SH-SY5Y (cell line): Measurements from ENCODE around the gene UVRAG.

Source experiments
- GATA2 ChIP-seq: IDR thresholded peaks from 2 replicates; pipeline ENCODE4 v1.6.1; 2011; ENCODE audit warnings: mild to moderate bottlenecking, low read depth, low read length
- GATA3 ChIP-seq: IDR thresholded peaks from 2 replicates; pipeline ENCODE4 v1.6.1; 2011; ENCODE audit warnings: low read depth, mild to moderate bottlenecking, low read length, moderate library complexity

The UVRAG gene

DNA sequence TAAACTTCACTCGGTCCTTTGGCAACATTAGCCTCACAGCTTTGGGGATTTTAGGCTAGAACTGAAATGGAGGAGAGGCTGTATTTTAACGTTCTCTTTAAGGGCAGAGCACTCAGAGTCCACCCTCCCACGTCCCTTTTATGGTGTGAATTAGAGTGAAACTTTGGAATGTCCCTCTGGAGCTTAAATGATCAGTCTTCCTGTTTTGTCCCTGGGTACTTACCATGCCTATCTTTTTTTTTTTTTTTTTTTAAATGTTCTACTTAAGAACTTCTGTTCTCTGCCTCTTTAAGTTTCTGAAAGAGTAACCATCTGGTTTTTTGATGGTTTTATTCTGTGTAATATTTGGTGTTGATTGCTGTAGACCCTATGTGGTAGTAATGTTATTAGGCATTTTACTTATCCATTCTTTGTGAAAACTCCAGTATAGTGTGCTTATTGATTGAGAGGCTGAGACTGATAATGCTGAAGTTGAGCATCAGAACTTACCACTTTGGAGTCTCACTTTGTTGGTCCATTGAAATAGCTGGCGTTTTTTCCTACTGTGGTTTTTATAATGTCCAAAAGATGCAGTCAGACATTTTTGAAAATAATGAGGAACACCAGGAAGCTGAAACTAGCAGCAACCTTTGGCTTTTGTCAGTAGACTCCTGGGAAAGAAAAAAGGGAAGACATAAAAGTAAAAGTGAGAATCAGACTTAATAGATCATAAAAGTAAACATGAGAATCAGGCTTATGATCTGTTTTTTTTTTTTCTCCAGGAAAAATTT lies 11.6 kb downstream of the UVRAG start:
- TF ChIP-seq GATA2 = no peak
- TF ChIP-seq GATA3 = no peak

DNA sequence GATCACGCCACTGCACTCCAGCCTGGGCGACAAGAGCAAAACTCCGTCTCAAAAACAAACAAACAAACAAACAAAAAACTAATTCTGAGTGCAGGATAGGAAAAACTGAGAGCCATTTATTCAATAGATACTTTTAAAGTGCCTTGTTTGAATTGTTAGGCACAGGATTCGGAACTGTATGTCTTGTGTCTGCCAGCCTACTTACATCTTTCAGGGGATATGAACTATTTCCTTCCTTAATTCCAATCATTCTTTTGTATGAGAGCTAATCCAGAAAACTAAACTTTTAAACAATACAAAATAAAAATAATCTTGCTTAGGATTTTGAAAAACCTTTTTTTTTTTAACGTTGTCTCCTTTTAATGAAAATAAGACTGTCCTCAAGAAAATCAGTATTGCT lies 12.6 kb downstream of the UVRAG start:
- TF ChIP-seq GATA3 = no peak
- no peak for TF ChIP-seq GATA2

- no peak for TF ChIP-seq GATA2
- no peak for TF ChIP-seq GATA3
Measured at GRCh38 chr11:75831915-75832502, 17.0 kb downstream of the UVRAG start.

- TF ChIP-seq GATA2 (no peak), GATA3 (no peak)
Measured at GRCh38 chr11:75834728-75835127, 19.7 kb downstream of the UVRAG start.

DNA sequence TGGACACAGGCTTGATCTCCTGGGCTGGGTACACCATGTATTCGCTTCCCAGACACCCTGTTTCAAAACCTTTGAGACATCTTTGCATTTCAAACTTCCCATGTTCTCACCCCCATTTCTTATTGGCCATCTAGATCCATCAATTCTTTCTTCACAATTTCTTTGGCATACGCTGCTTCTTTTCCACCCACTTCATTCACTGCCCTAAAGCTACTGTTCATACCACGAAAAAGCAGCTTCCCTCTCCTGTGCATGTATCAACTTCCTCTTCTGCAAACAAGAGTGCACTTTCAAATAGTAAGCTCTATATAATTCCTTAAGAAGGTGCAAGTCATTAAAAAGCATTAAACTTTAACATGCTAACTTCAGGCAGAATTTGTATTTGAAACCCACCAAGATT lies 21.4 kb downstream of the UVRAG start:
- no peak for TF ChIP-seq GATA2
- no peak for TF ChIP-seq GATA3

GRCh38 chr11:75839851-75840250 lies 24.8 kb downstream of the UVRAG start:
- TF ChIP-seq GATA3 = no peak
- TF ChIP-seq GATA2 = no peak

DNA sequence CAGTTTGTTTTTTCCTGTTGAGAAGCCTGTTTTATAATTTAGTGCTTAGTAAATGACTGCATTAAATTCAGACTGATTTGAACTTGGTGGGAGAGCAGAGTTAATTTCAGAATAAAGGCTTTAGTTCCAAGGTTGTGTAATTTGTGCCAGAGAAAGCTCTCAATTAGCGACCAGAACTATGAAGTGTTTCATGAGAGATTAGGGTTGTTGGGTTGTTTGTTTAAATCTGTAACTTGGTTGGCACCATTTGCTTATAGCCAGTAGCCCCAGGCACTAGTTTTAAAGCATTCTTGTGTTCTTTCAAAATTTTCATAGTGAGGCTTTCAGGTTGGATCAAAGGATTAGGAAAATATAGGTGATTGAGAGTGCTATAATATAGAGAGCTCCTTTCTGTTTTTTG lies 25.5 kb downstream of the UVRAG start:
- no peak for TF ChIP-seq GATA3
- TF ChIP-seq GATA2 = no peak

- TF ChIP-seq GATA3 (no peak), GATA2 (no peak)
Measured at GRCh38 chr11:75841739-75842138, 26.7 kb downstream of the UVRAG start.

DNA sequence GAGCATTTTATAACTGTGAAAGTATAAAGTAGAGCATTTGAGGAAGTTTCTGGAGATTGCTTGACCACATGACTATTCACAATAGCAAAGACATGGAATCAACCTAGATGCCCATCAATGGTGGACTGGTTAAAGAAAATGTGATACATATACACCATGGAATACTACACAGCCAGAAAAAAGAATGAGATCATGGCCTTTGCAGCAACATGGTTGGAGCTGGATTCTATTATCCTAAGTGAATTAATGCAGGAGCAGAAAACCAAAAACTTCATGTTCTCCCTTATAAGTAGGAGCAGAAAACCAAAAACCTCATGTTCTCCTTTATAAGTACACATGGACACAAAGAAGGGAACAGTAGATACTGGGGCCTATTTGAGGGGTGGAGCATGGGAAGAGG lies 30.3 kb downstream of the UVRAG start:
- no peak for TF ChIP-seq GATA2
- no peak for TF ChIP-seq GATA3

DNA sequence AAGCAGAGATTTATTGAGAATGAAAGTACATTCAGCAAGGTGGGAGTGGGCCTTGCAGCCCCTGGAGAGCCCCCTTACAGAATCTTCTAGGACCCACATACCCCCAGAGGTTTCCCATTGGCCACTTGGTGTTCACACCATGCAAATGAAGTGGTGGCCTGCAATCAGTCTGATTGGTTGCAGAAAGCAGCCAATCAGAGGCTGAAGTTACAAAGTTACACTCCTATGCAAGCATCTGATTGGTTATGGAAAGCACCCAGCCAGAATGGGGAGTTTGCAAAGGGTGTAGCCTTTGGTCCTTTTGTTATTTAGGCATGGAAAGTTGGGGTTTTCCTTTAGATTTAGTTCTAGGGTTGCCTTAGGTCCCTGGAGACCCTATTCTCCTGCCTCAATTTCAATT lies 34.9 kb downstream of the UVRAG start:
- TF ChIP-seq GATA2 = no peak
- no peak for TF ChIP-seq GATA3

GRCh38 chr11:75850787-75851186 lies 35.8 kb downstream of the UVRAG start:
- TF ChIP-seq GATA3 = no peak
- TF ChIP-seq GATA2 = no peak

DNA sequence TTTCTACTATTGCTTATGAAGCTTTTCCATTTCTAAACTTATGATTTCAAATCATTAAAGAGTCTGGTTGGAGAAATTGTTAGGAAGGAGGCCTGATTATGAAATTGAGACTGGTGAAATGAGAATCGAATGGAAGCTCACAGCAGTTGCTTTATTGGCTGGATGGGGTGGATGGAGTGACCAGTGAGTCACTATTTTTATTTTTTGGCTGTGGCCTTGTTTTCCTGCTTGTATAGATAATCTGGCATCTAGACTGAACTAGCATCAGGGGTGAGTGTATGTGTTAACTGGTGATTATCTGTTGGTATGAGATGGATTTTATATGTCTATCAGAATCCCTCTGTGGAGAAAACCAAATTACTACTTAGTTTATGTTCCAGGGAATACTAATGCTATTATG lies 36.2 kb downstream of the UVRAG start:
- no peak for TF ChIP-seq GATA2
- no peak for TF ChIP-seq GATA3

- no peak for TF ChIP-seq GATA3
- TF ChIP-seq GATA2 = no peak
Measured at GRCh38 chr11:75852406-75853017, 37.5 kb downstream of the UVRAG start.

DNA sequence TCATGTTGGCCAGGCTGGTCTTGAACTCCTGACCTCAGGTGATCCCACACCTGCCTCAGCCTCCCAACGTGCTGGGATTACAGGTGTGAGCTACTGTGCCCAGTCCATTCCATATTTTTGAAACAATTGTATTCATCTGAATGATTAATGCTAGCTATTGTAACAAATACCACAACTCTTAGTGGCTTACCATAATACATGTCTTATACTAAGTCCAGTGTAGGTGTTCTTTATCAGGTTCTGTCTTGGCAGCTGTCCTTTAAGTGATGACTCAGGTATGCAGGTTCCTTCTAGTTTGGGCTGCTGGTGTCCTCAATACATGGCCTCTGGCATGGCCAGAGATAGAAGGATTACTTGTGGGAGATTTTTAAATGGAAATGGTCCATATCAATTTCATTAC lies 39.0 kb downstream of the UVRAG start:
- TF ChIP-seq GATA2 (no peak), GATA3 (no peak)

- TF ChIP-seq GATA3 (no peak), GATA2 (no peak)
Measured at GRCh38 chr11:75855206-75855605, 40.2 kb downstream of the UVRAG start.
